Measurements from ENCODE around the gene ASIC2. TPM values are rescaled to one million over a fixed set of nuclear protein-coding genes. Genes with fewer than 3 reads are reported as not detected.

ASIC2 gene
- total RNA-seq, 1 experiment from 2014 or later, result not detected

- Histone ChIP-seq H3K79me2 (ENCODE audit: insufficient read depth, low read length) (no peaks in the 10 kb centered on the region), H3K27me3 (ENCODE audit: insufficient read depth, low read length) (0 out of 2 replicates have a peak, but pooled peaks cover 3% of the 10 kb centered on the region), H3K4me2 (ENCODE audit: low read length) (no peak overlapping the region), H4K20me1 (ENCODE audit: insufficient read depth) (no peaks in the 10 kb centered on the region), H3K36me3 (ENCODE audit: control insufficient read depth in 1 of 2, insufficient read depth in 2 of 2, low read length in 2 of 2) (no peaks in the 10 kb centered on the region), H3K9me2 (ENCODE audit: insufficient read depth) (no peaks in the 10 kb centered on the region), H3K4me3 (replicated peaks in 1 of 2; ENCODE audit: low read depth in 1 of 2, low read length in 2 of 2) (no peak overlapping the region), H2AFZ (ENCODE audit: low read depth, low read length, poor library complexity, severe bottlenecking) (no peak overlapping the region), H3K4me1 (ENCODE audit: control insufficient read depth in 1 of 2, insufficient read depth in 2 of 2, low read length in 2 of 2) (no peaks in the 10 kb centered on the region), H3K27ac (ENCODE audit: low read depth, low read length) (no peak overlapping the region), H3K9ac (ENCODE audit: low read length) (no peak overlapping the region), H3K9me3 (ENCODE audit: control insufficient read depth in 1 of 2, insufficient read depth in 1 of 2, low read depth in 1 of 2, low read length in 2 of 2) (no peaks in the 10 kb centered on the region)
- no peak for TF ChIP-seq RAD21 (IDR thresholded peaks at IDR 0.05; ENCODE audit: low read depth)
- TF ChIP-seq SIN3A (IDR thresholded peaks at IDR 0.05; ENCODE audit: low read depth), result no peak
- no peak for TF ChIP-seq YY1 (IDR thresholded peaks at IDR 0.05; ENCODE audit: extremely low read depth, insufficient replicate concordance, low read depth, low read length)
- TF ChIP-seq CBX3 (IDR thresholded peaks at IDR 0.05; ENCODE audit: low read depth), result no peak
- no peak for TF ChIP-seq EGR1 (IDR thresholded peaks at IDR 0.05; ENCODE audit: low read depth)
- TF ChIP-seq, protein P1, sequence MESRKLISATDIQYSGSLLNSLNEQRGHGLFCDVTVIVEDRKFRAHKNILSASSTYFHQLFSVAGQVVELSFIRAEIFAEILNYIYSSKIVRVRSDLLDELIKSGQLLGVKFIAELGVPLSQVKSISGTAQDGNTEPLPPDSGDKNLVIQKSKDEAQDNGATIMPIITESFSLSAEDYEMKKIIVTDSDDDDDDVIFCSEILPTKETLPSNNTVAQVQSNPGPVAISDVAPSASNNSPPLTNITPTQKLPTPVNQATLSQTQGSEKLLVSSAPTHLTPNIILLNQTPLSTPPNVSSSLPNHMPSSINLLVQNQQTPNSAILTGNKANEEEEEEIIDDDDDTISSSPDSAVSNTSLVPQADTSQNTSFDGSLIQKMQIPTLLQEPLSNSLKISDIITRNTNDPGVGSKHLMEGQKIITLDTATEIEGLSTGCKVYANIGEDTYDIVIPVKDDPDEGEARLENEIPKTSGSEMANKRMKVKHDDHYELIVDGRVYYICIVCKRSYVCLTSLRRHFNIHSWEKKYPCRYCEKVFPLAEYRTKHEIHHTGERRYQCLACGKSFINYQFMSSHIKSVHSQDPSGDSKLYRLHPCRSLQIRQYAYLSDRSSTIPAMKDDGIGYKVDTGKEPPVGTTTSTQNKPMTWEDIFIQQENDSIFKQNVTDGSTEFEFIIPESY (IDR thresholded peaks at IDR 0.05; ENCODE audit: extremely low read depth, insufficient replicate concordance, low read length), result no peak
- no peak for TF ChIP-seq POLR2A (IDR thresholded peaks at IDR 0.05; ENCODE audit: borderline replicate concordance, extremely low read depth, insufficient read depth, insufficient read length)
- no peak for TF ChIP-seq POLR2AphosphoS5 (IDR thresholded peaks at IDR 0.05; ENCODE audit: low read depth, low read length)
- no peak for TF ChIP-seq ELF1 (IDR thresholded peaks at IDR 0.05; ENCODE audit: borderline replicate concordance, low read depth)
- TF ChIP-seq, protein P2, sequence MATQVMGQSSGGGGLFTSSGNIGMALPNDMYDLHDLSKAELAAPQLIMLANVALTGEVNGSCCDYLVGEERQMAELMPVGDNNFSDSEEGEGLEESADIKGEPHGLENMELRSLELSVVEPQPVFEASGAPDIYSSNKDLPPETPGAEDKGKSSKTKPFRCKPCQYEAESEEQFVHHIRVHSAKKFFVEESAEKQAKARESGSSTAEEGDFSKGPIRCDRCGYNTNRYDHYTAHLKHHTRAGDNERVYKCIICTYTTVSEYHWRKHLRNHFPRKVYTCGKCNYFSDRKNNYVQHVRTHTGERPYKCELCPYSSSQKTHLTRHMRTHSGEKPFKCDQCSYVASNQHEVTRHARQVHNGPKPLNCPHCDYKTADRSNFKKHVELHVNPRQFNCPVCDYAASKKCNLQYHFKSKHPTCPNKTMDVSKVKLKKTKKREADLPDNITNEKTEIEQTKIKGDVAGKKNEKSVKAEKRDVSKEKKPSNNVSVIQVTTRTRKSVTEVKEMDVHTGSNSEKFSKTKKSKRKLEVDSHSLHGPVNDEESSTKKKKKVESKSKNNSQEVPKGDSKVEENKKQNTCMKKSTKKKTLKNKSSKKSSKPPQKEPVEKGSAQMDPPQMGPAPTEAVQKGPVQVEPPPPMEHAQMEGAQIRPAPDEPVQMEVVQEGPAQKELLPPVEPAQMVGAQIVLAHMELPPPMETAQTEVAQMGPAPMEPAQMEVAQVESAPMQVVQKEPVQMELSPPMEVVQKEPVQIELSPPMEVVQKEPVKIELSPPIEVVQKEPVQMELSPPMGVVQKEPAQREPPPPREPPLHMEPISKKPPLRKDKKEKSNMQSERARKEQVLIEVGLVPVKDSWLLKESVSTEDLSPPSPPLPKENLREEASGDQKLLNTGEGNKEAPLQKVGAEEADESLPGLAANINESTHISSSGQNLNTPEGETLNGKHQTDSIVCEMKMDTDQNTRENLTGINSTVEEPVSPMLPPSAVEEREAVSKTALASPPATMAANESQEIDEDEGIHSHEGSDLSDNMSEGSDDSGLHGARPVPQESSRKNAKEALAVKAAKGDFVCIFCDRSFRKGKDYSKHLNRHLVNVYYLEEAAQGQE (IDR thresholded peaks at IDR 0.05; ENCODE audit: low read depth), result no peak
- TF ChIP-seq SRF (IDR thresholded peaks at IDR 0.05; ENCODE audit: low read depth), result no peak
- no peak for TF ChIP-seq TCF7L2 (IDR thresholded peaks at IDR 0.05; ENCODE audit: borderline replicate concordance, extremely low read depth, insufficient read depth, insufficient read length)
- TF ChIP-seq EZH2phosphoT487 (IDR thresholded peaks at IDR 0.05; ENCODE audit: borderline replicate concordance), result no peak
- TF ChIP-seq FOSL1 (IDR thresholded peaks at IDR 0.05; ENCODE audit: low read depth), result no peak
- TF ChIP-seq JUND (IDR thresholded peaks at IDR 0.05), result no peak
- no peak for TF ChIP-seq ATF3 (IDR thresholded peaks at IDR 0.05)
- no peak for TF ChIP-seq ZNF274 (IDR thresholded peaks at IDR 0.05; ENCODE audit: low read depth, low read length)
- TF ChIP-seq EZH2 (IDR thresholded peaks at IDR 0.05), result no peak
- no peak for TF ChIP-seq MAX (IDR thresholded peaks at IDR 0.05)
- no peak for ATAC-seq
- ChIA-PET RAD21 (ENCODE audit: low non-redundant PET in 1 of 2, low total read pairs in 2 of 2, uncharacterized antibody in 2 of 2, unreplicated experiment in 2 of 2) (no interaction called here), CTCF (no interaction called here), POLR2A (no interaction called here)
- no peak for DNase-seq (ENCODE audit: low read depth, low spot score)
- BruUV-seq (replicated peaks), result no TSS peak
- intact Hi-C loops (cut with micrococcal nuclease), result no loop called here
Measured at GRCh38 chr17:33269337-33270060, 23.6 kb downstream of the ASIC2 start.
